SK-N-MC (cell line): ENCODE measurements around the gene MACROD2.

ENCODE experiments used
- EZH2 ChIP-seq: fragments of 200-600 bp; sonication (generic); IDR thresholded peaks from one replicate; pipeline ENCODE4 v1.6.1; 2017; ENCODE audit warnings: antibody characterized with exemption
- FOXP2 ChIP-seq: optimal IDR thresholded peaks from 2 replicates; pipeline ENCODE3; 2011; ENCODE audit warnings: mild to moderate bottlenecking, moderate library complexity; ENCODE audit not compliant: insufficient read depth; ENCODE audit errors: extremely low read length, control extremely low read depth
- POLR2AphosphoS5 ChIP-seq: IDR thresholded peaks from 2 replicates; pipeline ENCODE4 v1.6.1; 2012; ENCODE audit warnings: mild to moderate bottlenecking, low read depth, low read length, borderline replicate concordance

DNA sequence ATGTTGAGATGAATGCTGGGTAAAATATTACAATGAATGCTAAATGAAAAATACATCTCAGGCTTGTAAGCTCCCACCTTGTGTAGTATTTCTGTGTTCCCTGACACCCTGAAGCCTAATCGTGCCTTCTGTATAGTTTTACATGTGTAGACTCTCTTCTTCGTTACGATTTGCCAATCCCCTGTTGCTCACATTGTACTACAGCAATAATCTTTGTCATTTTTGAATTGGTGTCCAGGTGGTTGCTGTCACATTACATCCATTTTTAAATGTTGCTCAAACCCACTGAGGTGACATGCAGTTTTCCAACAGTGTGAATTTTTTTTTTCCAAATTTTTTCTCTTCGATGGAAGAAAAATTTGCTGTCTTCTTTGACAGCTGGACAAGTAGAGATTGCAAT lies 642.1 kb downstream of the MACROD2 start:
- TF ChIP-seq EZH2 (no peak), POLR2AphosphoS5 (no peak), FOXP2 (no peak)
